ENCODE measurements around the gene TNFRSF19.
"Not testable (repeated sequence)": the region's sequence is repeated elsewhere in the genome, so short reads cannot be mapped to it uniquely, and the experiment has no call there.

Gene TNFRSF19, protein sequence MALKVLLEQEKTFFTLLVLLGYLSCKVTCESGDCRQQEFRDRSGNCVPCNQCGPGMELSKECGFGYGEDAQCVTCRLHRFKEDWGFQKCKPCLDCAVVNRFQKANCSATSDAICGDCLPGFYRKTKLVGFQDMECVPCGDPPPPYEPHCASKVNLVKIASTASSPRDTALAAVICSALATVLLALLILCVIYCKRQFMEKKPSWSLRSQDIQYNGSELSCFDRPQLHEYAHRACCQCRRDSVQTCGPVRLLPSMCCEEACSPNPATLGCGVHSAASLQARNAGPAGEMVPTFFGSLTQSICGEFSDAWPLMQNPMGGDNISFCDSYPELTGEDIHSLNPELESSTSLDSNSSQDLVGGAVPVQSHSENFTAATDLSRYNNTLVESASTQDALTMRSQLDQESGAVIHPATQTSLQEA

DNA sequence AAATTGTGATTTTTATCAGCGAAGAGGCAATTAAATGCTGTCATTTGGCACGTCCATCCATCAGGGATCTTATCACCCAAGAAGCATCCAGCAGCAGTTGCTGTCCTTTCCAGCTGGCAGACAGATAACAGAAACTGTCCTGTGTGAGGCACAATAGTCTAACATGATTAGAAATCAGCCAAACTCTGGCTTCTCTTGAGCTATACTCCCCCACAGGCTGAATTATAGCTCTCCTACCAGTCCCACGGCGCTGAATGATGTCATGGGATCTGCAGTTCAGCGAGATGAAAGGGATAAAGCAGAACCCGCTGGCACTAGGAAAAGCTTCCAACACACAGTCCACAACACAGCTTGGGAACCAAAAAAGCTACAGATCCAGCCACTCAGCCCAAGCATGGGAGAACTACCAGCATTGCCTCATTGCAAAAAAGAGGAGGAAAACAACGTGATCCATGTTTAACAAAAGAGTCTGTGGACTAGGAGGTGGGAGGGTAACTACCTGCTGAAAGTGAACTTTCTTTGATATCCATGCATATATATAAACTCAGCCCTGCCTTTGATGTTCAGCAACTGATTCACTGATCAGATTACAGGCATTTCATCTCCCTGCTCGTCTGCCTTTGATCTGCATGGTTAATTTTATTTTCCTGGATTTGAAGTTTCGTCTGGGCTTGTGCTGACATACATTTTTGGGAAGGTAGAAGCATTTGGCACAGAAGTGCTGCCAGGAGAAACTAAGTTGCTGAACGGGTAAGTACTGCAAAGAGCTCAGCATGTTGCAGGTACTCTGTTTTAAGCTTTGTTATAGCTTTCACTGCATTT is at the start of gene TNFRSF19:
TSS of gene TNFRSF19 (plus strand) at position 314 of the 822 bp plus-strand sequence. CDS start 19,772 bp downstream, outside the sequence.
- DNase-seq, result no peak

GRCh38 chr13:23529926-23530325 is 40.3 kb upstream of the TNFRSF19 start:
- DNase-seq, result not testable (repeated sequence)

DNA sequence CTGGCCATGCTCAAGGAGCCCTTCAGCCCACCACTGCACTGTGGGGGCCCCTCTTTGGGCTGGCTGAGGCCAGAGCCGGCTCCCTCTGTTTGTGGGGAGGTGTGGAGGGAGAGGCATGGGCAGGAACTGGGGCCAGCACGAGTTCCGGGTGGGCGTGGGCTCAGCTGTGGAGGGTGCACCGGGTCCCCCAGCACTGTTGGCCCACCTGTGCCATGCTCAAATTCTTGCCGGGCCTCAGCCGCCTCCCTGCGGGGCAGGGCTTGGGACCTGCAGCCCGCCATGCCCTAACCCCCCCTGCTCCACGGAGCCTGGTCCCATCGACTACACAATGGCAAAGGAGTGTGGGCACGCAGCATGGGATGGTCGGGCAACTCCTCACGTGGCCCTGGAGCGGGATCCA is 38.8 kb upstream of the TNFRSF19 start:
- DNase-seq, result no peak

- no peak for DNase-seq
These were observed 36.1 kb upstream of the TNFRSF19 start for GRCh38 chr13:23534090-23534489.

- DNase-seq, result no peak
These were observed 28.9 kb upstream of the TNFRSF19 start for GRCh38 chr13:23541221-23541824.

DNA sequence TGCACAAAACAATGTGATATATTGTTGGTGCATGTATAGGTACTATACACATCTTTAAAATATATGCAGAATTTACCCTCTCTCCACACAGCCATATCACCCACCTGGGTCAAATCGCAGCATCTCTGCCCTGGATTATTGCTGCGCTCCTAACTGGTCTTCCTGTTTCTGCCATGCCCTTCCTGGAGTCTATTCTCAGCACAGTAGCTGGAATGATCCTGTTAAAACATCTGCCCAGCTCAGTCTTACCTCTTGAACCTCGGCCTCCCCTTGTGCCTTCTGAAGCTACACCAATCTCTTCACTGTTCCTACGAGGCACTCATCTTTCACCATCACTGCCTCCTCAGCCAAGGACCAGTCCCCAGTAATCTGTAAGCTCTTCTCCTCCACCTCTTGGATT is 25.5 kb upstream of the TNFRSF19 start:
- no peak for DNase-seq

GRCh38 chr13:23547000-23547590 is 23.1 kb upstream of the TNFRSF19 start:
- DNase-seq, result no peak

- DNase-seq, result no peak
These were observed 20.5 kb upstream of the TNFRSF19 start for GRCh38 chr13:23549724-23550123.

GRCh38 chr13:23550163-23550562 is 20.0 kb upstream of the TNFRSF19 start:
- DNase-seq, result no peak

DNA sequence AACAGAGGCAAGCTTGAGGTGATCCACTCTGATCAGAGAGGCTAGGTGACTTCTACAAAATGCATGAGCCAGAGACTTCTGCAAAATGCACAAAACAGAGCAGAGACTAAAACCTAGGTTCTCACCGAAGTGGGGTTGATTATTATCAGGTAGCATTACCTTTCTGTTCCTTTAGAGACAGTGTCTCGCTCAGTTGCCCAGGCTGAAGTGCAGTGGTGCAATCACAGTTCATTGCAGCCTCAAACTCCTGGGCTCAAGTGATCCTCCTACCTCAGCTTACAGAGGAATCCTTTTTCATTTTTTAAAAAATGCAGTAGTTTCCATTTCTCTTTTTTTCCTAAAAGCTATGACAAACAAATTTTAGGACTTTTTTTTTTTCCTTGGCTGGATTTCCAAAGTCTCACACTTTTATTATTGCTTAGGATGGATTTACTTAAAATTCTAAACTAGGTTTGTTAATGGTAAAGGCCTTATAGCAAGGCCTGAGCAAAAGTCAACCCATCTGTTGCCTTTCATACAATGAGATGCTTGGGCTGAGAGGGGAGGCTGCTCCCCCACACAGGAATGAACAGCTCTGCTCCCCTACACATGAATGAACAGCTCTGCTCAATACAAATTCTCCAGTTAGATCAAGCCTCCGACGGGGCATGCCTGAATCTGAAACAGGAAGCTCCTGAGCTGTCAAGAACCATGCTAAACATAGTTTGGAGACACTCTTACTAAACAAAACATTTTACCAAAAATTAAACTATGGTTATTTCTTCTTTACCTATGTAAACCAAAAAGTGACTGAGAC is 18.8 kb upstream of the TNFRSF19 start:
- DNase-seq, result no peak

DNA sequence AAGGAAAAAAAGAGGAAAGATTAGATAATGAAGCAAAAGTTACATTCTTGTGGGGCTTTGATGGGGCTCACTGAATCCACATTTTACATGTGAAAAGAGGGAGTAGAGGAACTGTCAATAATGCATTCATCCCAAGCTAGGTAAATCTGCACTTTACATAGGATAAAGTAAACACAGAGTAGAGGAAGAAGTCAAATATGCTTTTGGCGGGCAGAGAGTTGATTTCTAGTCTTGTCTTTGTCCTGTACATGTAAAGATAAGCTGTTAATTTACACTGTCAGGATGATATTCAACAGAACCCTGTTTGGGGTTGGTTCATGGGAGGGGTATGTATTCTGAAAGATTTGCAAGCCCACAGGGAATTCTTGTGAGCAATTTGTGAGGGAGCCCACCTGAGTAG is 18.0 kb upstream of the TNFRSF19 start:
- DNase-seq, result no peak

GRCh38 chr13:23552661-23553060 is 17.6 kb upstream of the TNFRSF19 start:
- no peak for DNase-seq

DNA sequence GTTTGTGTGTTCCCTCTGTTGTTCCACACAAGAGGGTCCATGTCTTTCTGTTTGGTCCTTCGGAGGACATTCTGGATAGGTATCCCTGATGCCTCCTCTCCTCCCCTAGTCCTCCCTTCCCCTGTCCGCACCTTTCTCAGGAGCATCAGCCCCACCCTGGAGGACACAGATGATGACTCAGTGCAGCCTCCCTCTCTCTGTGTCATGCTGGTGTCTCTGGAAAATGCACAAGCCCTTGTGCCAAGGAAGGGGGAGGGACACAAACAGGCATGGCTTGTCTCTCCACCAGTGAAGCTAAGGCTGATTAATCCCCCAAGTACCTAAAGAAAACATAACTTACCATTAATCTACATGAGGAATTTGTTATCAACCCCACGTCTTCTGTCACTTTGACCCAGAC is 16.2 kb upstream of the TNFRSF19 start:
- DNase-seq, result no peak

GRCh38 chr13:23557043-23557442 is 13.2 kb upstream of the TNFRSF19 start:
- DNase-seq, result no peak

DNA sequence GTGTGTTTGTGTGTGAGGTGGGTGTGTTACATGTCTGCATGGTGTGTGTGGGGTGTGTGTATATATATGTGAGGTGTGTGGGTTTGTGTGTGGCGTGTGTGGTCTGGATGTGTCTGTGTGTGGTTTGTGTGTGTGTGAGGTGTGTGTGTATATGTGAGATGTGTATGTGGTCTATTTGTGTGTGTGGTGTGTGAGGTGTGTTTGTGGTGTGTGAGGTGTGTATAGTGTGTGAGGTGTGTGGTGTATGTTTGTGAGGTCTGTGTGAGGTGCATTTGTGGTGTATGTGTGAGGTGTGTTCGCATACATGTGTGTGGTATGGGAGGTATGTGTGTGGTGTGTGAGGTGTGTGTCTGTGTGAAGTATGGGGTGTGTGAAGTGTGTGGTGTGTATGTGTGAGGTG is 12.5 kb upstream of the TNFRSF19 start:
- no peak for DNase-seq

- DNase-seq, result no peak
These were observed 11.3 kb upstream of the TNFRSF19 start for GRCh38 chr13:23558675-23559536.

DNA sequence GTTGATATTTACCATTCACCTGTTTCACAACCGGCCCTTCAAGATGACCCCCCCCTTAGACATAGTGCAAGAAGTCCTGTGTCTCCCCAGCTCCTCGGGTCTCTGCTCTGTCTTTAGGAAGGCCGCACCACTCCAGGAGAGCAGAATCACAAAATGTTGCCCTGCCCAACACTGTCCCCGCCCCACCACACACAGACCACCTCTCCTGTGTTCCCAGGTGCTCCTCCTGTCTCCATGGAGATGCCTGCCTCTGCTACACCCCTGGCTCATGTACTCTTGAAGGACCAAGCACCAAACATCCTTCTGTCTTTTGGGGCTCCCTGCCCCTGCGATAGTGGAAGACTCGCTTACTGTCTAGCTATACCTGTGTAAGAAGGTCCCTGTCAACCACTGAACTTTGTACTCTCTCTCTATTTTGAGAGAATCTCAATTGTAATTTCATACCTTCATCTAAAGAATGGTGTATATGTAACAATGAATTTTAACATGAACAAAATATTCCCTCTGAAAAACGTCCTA is 9.6 kb upstream of the TNFRSF19 start:
- no peak for DNase-seq

DNA sequence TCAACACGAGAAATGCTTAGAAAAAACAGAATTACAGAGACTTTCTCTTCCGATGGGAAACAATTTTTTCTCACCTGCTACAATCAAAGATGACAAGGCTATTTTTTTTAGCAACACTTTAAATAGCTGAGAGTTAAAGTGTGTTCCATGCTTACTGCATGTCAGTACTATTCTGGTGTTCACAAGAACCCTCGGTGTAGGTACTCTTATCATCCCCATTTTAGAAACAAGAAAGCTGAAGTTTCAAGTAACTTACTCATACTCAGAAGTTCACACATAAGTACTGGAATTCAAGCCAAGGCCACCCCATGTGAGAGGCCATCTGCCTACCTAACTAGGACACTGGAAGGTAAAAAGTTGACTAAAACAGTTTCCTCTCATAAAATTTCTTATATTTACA is 9.0 kb upstream of the TNFRSF19 start:
- DNase-seq, result no peak

DNA sequence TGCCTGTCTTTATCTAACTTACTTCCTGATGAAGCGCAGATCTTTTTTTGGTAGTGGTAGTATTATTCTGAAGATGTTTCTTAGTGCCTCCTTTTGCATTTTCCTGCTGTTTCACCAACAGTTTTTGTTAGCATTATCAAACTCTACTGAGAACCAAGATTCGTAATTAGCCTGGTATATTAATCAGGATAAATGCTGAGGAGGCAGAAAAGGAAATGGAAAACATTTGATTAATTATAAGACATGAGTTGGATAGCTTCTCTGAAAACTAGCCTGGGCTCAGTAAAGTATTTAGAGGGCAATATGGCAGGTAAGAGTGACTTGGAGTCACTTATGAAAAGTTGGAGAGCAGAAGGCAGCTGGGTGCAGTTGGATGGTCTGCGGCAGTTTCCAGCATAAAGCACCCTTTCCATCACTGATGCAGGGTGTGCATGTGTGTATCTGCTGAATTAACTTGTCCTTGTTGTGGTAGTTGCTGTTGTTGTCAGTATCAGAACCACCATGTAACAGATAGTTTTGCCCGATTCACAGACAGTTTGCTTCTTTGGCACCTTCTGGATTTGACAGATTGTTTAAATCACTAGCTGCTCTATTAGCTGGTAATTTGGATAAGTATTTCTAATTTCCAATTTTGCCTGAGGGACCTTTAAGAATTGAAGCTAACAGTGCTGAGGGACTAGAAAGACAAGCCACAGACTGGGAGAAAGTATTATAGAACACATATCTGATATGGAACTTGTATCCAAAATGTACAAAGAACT is 6.9 kb upstream of the TNFRSF19 start:
- no peak for DNase-seq

DNA sequence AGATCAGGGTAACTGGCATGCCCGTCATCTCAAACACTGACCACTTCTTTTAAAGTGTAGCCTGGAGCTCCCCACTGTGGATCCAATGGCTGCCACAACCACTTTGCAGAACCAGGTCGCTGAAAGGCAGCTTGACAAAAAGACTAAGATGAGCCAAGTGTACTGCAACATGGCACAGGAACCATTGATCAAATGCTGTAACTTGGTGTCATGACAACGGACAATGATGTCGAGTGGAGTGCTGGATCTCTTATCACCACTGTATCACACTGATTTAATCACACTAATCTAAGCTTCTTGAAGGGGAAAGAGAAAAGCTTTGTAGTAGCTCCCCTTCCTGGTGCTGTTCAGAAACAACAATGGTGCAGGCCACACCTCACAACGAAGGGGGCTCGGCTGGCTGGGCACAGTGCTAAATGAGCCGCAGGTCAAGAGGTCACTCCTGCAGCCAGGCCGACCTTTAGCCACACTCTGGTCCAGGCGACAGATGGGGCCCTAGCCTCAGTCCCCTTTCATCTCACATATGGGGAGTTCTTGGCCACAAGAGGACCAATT is 2.2 kb upstream of the TNFRSF19 start:
- DNase-seq, result no peak
